K562 (cell line): Measurements from ENCODE around the gene RNF41. TPM values are rescaled to one million over a fixed set of nuclear protein-coding genes. Genes with fewer than 3 reads are reported as not detected.

ENCODE experiments used
- ATAC-seq: fragments of 200-7000 bp; cut with Tn5 transposase; 3 replicates; pipeline ENCODE4 v1.9.1; 2020; ENCODE audit warnings: moderate library complexity
- BruUV-seq: library from RNA; stranded (reverse); fragments of 400-500 nt; replicated peaks from 2 replicates; lab custom pipeline; 2021; lab: Mats Ljungman, UMichigan
- CTCF ChIA-PET: fragments of 300-600 bp; formaldehyde crosslinking; extraction: SDS; loops from one replicate; lab custom pipeline; 2021; ENCODE audit warnings: low intra/inter-chr PET ratio; lab: Yijun Ruan, JAX
- POLR2A ChIA-PET: fragments of 300-600, 350-650 bp; sonication (Branson Sonifier 250); formaldehyde crosslinking; extraction: SDS; loops from one replicate; lab custom pipeline; 2021; ENCODE audit warnings: antibody characterized with exemption, inconsistent platforms; lab: Yijun Ruan, JAX
- DNase-seq, 4 experiments: peaks; one replicate each; pipeline versions ENCODE4 v3.0.0 to v3.0.0-alpha.2; 2011 to 2018; ENCODE audit warnings: low spot score in 3 of 4, mixed read lengths in 3 of 4; ENCODE audit errors: extremely low read depth in 1 of 4
- FAIRE-seq: peaks from 2 replicates; lab custom pipeline; 2011; peaks lifted over from hg19 to GRCh38; lab: Jason Lieb, UNC
- H2AFZ ChIP-seq: 2 replicates; pipeline ENCODE4 v1.6.0; 2011; ENCODE audit warnings: low read depth, low read length, control low read depth, inconsistent platforms
- H3K27ac ChIP-seq: fragments of 200-600 bp; 3 replicates; pipeline ENCODE4 v1.8.0; 2011; ENCODE audit warnings: low read depth, mild to moderate bottlenecking, control low read depth, inconsistent platforms, low read length, moderate library complexity, mixed read lengths; ENCODE audit errors: extremely low read depth
- H3K27me3 ChIP-seq, 2 experiments: fragments of 300-600 bp in 1 of 2; 2 replicates in 1 of 2; 3 replicates in 1 of 2; pipeline versions ENCODE4 v1.6.0 to v1.8.0; 2011; ENCODE audit warnings: inconsistent platforms in 2 of 2, low read length in 2 of 2, mild to moderate bottlenecking in 1 of 2, mixed read lengths in 1 of 2, moderate library complexity in 1 of 2; ENCODE audit not compliant: control insufficient read depth in 2 of 2, insufficient read depth in 2 of 2
- H3K36me3 ChIP-seq: fragments of 300-600 bp; 3 replicates; pipeline ENCODE4 v1.8.0; 2011; ENCODE audit warnings: mild to moderate bottlenecking, low read length, inconsistent platforms; ENCODE audit not compliant: control insufficient read depth, insufficient read depth
- H3K4me1 ChIP-seq, 2 experiments: fragments of 200-600 bp in 1 of 2; replicated peaks in 1 of 2; 2 replicates in 1 of 2; 3 replicates in 1 of 2; pipeline versions ENCODE4 v1.5.1 to v1.8.0; 2011; ENCODE audit warnings: inconsistent platforms in 2 of 2, low read length in 2 of 2, mild to moderate bottlenecking in 1 of 2, mixed read lengths in 1 of 2, moderate library complexity in 1 of 2; ENCODE audit not compliant: control insufficient read depth in 2 of 2, insufficient read depth in 2 of 2
- H3K4me2 ChIP-seq: 2 replicates; pipeline ENCODE4 v1.6.1; 2011; ENCODE audit warnings: low read length, control low read depth, inconsistent platforms, mixed read lengths; ENCODE audit not compliant: insufficient read depth
- H3K4me3 ChIP-seq: fragments of 200-600 bp; sonication (generic), shearing (Covaris generic); 2 replicates; pipeline ENCODE4 v1.5.1; 2016; ENCODE audit warnings: control low read depth, inconsistent platforms
- H3K79me2 ChIP-seq: fragments of 200-600 bp; 3 replicates; pipeline ENCODE4 v1.8.0; 2011; ENCODE audit warnings: low read length, inconsistent platforms; ENCODE audit not compliant: control insufficient read depth, insufficient read depth
- H3K9ac ChIP-seq, 2 experiments: 2 replicates each; pipeline versions ENCODE4 v1.6.0 to v1.6.1; 2011; ENCODE audit warnings: low read depth in 2 of 2, low read length in 2 of 2, control low read depth in 1 of 2, inconsistent platforms in 1 of 2, mild to moderate bottlenecking in 1 of 2, mixed read lengths in 1 of 2; ENCODE audit not compliant: insufficient read depth in 1 of 2
- H3K9me1 ChIP-seq: one replicate; pipeline ENCODE4 v1.6.0; 2011; ENCODE audit warnings: inconsistent platforms, mild to moderate bottlenecking, low read length, moderate library complexity; ENCODE audit not compliant: control insufficient read depth, insufficient read depth
- H3K9me3 ChIP-seq: replicated peaks from 2 replicates; pipeline ENCODE4 v1.5.1; 2011; ENCODE audit warnings: low read depth, low read length, inconsistent platforms; ENCODE audit not compliant: control insufficient read depth, insufficient read depth
- H4K20me1 ChIP-seq: replicated peaks from 2 replicates; pipeline ENCODE4 v1.6.1; 2011; ENCODE audit warnings: low read length, inconsistent platforms, mixed read lengths; ENCODE audit not compliant: control insufficient read depth, insufficient read depth
- CHD4 ChIP-seq: fragments of 200-600 bp; sonication (generic); IDR thresholded peaks from 3 replicates; pipeline ENCODE4 v1.6.1; 2012; ENCODE audit warnings: low read depth, mild to moderate bottlenecking, mixed read lengths, low read length, inconsistent platforms; ENCODE audit not compliant: insufficient read depth, insufficient replicate concordance, poor library complexity, severe bottlenecking
- IFI16 ChIP-seq: fragments of 250-450 bp; sonication (Bioruptor Pico); IDR thresholded peaks from 2 replicates; pipeline ENCODE4 v2.1.2; 2022; ENCODE audit warnings: mild to moderate bottlenecking, inconsistent platforms
- NFATC3 ChIP-seq: fragments of 450-650 bp; IDR thresholded peaks from 2 replicates; pipeline ENCODE4 v1.6.1; 2017; ENCODE audit warnings: mild to moderate bottlenecking
- ZC3H11A ChIP-seq: IDR thresholded peaks from 2 replicates; pipeline ENCODE4 v1.6.1; 2012; ENCODE audit warnings: low read depth, low read length, improper control_type of control experiment
- WGBS: fragments of 100-300 bp; shearing (Covaris generic); methylation state at CpG from one replicate; pipeline ENCODE4 v1.1.6; 2016; ENCODE audit warnings: low coverage, mixed read lengths; ENCODE audit not compliant: insufficient coverage; ENCODE audit errors: missing lambda C conversion rate; 5-methylcytosine and 5-hydroxymethylcytosine counted together
- in situ Hi-C: fragments of 300-500 bp; cut with MboI; formaldehyde crosslinking; loops from 4 replicates; pipeline ENCODE4 v1.15.0; 2018; ENCODE audit warnings: inconsistent platforms, mixed read lengths
- intact Hi-C: fragments of 100-400 bp; cut with micrococcal nuclease; formaldehyde crosslinking; loops from 2 replicates; pipeline ENCODE4 v1.14.2; 2022
- polyA plus RNA-seq, 8 experiments: library from polyadenylated mRNA; depleted of rRNA in 4 of 8; stranded (reverse) in 5 of 8; unstranded in 3 of 8; fragments of >200 nt; fragmentation: Nextera tagmentation in 2 of 8; fragmentation: Illumina TruSeq in 1 of 8; extraction: Ambion mirVana in 2 of 8; extraction: Trizol in 1 of 8; gene quantifications; 2 replicates each; pipeline versions ENCODE4 v1.2.1 to v1.2.3, GENCODE V29; 2011 to 2014; ENCODE audit warnings: inconsistent platforms in 1 of 8, missing spikeins in 1 of 8
- total RNA-seq, 7 experiments: library from RNA; depleted of rRNA in 6 of 7; stranded (reverse); fragments of >200 nt in 6 of 7; fragmentation: Illumina TruSeq in 2 of 7; extraction: Trizol in 2 of 7; gene quantifications; 2 replicates each; pipeline versions ENCODE4 v1.2.1 to v1.2.3, GENCODE V29; 2011 to 2021; ENCODE audit warnings: low replicate concordance in 1 of 7
- TF ChIP-seq, protein P1 (sequence below): fragments of 450-650 bp; IDR thresholded peaks from 2 replicates; pipeline ENCODE4 v1.7.1; 2018; ENCODE audit warnings: mild to moderate bottlenecking, low read depth; ENCODE audit not compliant: partially characterized antibody
- TF ChIP-seq, protein P2 (sequence below): fragments of 200-600 bp; sonication (generic); IDR thresholded peaks from one replicate; pipeline ENCODE4 v1.6.1; 2012; ENCODE audit warnings: mild to moderate bottlenecking, low read depth, low read length, inconsistent platforms

The RNF41 gene
- total and polyA plus RNA-seq, 9 of the 15 experiments (the other 6 are each of a cell fraction or from before 2014, with no cell fraction given), result 28.2 to 46.8 (median 33.8) TPM

- TF ChIP-seq, protein P1, sequence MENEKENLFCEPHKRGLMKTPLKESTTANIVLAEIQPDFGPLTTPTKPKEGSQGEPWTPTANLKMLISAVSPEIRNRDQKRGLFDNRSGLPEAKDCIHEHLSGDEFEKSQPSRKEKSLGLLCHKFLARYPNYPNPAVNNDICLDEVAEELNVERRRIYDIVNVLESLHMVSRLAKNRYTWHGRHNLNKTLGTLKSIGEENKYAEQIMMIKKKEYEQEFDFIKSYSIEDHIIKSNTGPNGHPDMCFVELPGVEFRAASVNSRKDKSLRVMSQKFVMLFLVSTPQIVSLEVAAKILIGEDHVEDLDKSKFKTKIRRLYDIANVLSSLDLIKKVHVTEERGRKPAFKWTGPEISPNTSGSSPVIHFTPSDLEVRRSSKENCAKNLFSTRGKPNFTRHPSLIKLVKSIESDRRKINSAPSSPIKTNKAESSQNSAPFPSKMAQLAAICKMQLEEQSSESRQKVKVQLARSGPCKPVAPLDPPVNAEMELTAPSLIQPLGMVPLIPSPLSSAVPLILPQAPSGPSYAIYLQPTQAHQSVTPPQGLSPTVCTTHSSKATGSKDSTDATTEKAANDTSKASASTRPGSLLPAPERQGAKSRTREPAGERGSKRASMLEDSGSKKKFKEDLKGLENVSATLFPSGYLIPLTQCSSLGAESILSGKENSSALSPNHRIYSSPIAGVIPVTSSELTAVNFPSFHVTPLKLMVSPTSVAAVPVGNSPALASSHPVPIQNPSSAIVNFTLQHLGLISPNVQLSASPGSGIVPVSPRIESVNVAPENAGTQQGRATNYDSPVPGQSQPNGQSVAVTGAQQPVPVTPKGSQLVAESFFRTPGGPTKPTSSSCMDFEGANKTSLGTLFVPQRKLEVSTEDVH, result no peak
- TF ChIP-seq NFATC3, result no peak
These were observed 7.8 kb downstream of the RNF41 start (continued) for GRCh38 chr12:56213878-56214277.

DNA sequence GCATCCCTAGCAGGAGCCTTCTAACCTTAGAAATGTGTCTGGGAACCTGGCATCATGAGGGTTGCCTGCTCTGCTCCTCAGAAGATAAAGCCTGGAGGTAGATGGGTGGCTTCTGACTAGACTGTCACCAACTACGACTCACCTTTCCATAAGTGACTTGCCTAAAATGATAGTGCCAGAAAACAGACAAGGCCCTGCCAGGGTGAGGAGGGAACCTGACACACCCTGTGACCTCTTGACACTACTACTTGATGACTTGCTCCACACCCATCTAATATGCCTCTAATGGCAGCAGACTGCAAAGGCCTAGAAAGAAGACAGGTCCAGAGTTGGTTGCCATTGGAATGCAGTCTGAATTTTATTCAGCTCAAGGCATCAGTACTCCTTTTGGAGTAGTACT lies 9.4 kb downstream of the RNF41 start:
- H3K4me3 ChIP-seq, result no peak overlapping the region
- in situ Hi-C loops, result no loop called here
- intact Hi-C loops, result no loop called here
- H3K4me2 ChIP-seq, result no peak overlapping the region
- no peaks in the 10 kb centered on the region for H3K9me1 ChIP-seq
- FAIRE-seq, result no peak
- H3K4me1 ChIP-seq, result no peaks in the 10 kb centered on the region
- peaks cover 76% of the 10 kb centered on the region for H3K36me3 ChIP-seq
- ChIA-PET CTCF (no interaction called here), POLR2A (no interaction called here)
- H3K9me3 ChIP-seq, result no peaks in the 10 kb centered on the region
- no peak overlapping the region for H3K27ac ChIP-seq
- no peaks in the 10 kb centered on the region for H3K27me3 ChIP-seq
- H3K9ac ChIP-seq, result no peak overlapping the region
- DNase-seq, result peak in 1 of 4 experiments; percentile 31
- H4K20me1 ChIP-seq, result 0 out of 2 replicates have a peak, but pooled peaks cover 3% of the 10 kb centered on the region
- ATAC-seq, result no peak
- peaks cover under 1% of the 10 kb centered on the region; the same call in 2 of the 3 replicates for H3K79me2 ChIP-seq
- no peak overlapping the region for H2AFZ ChIP-seq
- BruUV-seq, result no TSS peak
- WGBS, result 40% methylated on average over 1 of the region's 1 CpG
- TF ChIP-seq ZC3H11A, result no peak
- TF ChIP-seq, protein P2, sequence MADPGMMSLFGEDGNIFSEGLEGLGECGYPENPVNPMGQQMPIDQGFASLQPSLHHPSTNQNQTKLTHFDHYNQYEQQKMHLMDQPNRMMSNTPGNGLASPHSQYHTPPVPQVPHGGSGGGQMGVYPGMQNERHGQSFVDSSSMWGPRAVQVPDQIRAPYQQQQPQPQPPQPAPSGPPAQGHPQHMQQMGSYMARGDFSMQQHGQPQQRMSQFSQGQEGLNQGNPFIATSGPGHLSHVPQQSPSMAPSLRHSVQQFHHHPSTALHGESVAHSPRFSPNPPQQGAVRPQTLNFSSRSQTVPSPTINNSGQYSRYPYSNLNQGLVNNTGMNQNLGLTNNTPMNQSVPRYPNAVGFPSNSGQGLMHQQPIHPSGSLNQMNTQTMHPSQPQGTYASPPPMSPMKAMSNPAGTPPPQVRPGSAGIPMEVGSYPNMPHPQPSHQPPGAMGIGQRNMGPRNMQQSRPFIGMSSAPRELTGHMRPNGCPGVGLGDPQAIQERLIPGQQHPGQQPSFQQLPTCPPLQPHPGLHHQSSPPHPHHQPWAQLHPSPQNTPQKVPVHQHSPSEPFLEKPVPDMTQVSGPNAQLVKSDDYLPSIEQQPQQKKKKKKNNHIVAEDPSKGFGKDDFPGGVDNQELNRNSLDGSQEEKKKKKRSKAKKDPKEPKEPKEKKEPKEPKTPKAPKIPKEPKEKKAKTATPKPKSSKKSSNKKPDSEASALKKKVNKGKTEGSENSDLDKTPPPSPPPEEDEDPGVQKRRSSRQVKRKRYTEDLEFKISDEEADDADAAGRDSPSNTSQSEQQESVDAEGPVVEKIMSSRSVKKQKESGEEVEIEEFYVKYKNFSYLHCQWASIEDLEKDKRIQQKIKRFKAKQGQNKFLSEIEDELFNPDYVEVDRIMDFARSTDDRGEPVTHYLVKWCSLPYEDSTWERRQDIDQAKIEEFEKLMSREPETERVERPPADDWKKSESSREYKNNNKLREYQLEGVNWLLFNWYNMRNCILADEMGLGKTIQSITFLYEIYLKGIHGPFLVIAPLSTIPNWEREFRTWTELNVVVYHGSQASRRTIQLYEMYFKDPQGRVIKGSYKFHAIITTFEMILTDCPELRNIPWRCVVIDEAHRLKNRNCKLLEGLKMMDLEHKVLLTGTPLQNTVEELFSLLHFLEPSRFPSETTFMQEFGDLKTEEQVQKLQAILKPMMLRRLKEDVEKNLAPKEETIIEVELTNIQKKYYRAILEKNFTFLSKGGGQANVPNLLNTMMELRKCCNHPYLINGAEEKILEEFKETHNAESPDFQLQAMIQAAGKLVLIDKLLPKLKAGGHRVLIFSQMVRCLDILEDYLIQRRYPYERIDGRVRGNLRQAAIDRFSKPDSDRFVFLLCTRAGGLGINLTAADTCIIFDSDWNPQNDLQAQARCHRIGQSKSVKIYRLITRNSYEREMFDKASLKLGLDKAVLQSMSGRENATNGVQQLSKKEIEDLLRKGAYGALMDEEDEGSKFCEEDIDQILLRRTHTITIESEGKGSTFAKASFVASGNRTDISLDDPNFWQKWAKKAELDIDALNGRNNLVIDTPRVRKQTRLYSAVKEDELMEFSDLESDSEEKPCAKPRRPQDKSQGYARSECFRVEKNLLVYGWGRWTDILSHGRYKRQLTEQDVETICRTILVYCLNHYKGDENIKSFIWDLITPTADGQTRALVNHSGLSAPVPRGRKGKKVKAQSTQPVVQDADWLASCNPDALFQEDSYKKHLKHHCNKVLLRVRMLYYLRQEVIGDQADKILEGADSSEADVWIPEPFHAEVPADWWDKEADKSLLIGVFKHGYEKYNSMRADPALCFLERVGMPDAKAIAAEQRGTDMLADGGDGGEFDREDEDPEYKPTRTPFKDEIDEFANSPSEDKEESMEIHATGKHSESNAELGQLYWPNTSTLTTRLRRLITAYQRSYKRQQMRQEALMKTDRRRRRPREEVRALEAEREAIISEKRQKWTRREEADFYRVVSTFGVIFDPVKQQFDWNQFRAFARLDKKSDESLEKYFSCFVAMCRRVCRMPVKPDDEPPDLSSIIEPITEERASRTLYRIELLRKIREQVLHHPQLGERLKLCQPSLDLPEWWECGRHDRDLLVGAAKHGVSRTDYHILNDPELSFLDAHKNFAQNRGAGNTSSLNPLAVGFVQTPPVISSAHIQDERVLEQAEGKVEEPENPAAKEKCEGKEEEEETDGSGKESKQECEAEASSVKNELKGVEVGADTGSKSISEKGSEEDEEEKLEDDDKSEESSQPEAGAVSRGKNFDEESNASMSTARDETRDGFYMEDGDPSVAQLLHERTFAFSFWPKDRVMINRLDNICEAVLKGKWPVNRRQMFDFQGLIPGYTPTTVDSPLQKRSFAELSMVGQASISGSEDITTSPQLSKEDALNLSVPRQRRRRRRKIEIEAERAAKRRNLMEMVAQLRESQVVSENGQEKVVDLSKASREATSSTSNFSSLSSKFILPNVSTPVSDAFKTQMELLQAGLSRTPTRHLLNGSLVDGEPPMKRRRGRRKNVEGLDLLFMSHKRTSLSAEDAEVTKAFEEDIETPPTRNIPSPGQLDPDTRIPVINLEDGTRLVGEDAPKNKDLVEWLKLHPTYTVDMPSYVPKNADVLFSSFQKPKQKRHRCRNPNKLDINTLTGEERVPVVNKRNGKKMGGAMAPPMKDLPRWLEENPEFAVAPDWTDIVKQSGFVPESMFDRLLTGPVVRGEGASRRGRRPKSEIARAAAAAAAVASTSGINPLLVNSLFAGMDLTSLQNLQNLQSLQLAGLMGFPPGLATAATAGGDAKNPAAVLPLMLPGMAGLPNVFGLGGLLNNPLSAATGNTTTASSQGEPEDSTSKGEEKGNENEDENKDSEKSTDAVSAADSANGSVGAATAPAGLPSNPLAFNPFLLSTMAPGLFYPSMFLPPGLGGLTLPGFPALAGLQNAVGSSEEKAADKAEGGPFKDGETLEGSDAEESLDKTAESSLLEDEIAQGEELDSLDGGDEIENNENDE, result no peak
- no peak for TF ChIP-seq CHD4
- no peak for TF ChIP-seq IFI16
